ENCODE results near the gene GRIK4.

Gene GRIK4

GRCh38 chr11:120789391-120789790, 277.8 kb downstream of the GRIK4 start:
- DNase-seq = no peak

GRCh38 chr11:120792306-120792705, 280.8 kb downstream of the GRIK4 start:
- DNase-seq = no peak

GRCh38 chr11:120793150-120793549, 281.6 kb downstream of the GRIK4 start:
- no peak for DNase-seq

- DNase-seq = no peak
Measured at GRCh38 chr11:120793806-120794479, 282.4 kb downstream of the GRIK4 start.

- no peak for DNase-seq
Measured at GRCh38 chr11:120794748-120795147, 283.2 kb downstream of the GRIK4 start.

GRCh38 chr11:120795185-120795584, 283.6 kb downstream of the GRIK4 start:
- no peak for DNase-seq

GRCh38 chr11:120797143-120797542, 285.6 kb downstream of the GRIK4 start:
- DNase-seq = no peak

GRCh38 chr11:120798854-120799253, 287.3 kb downstream of the GRIK4 start:
- no peak for DNase-seq

- DNase-seq = no peak
Measured at GRCh38 chr11:120800206-120800605, 288.7 kb downstream of the GRIK4 start.

- peak; percentile 46 for DNase-seq
Measured at GRCh38 chr11:120801801-120802689, 290.5 kb downstream of the GRIK4 start.

GRCh38 chr11:120805960-120806555, 294.5 kb downstream of the GRIK4 start:
- no peak for DNase-seq

GRCh38 chr11:120807414-120808150, 296.0 kb downstream of the GRIK4 start:
- no peak for DNase-seq

GRCh38 chr11:120808616-120809050, 297.1 kb downstream of the GRIK4 start:
- no peak for DNase-seq

GRCh38 chr11:120810251-120810650, 298.7 kb downstream of the GRIK4 start:
- no peak for DNase-seq

GRCh38 chr11:120811199-120811598, 299.7 kb downstream of the GRIK4 start:
- DNase-seq = no peak

GRCh38 chr11:120811731-120812130, 300.2 kb downstream of the GRIK4 start:
- DNase-seq = no peak

- peak; percentile 55 for DNase-seq
Measured at GRCh38 chr11:120814531-120815318, 303.2 kb downstream of the GRIK4 start.

- no peak for DNase-seq
Measured at GRCh38 chr11:120815319-120816100, 304.0 kb downstream of the GRIK4 start.

GRCh38 chr11:120816176-120816575, 304.6 kb downstream of the GRIK4 start:
- DNase-seq = no peak

- DNase-seq = no peak
Measured at GRCh38 chr11:120816711-120817110, 305.2 kb downstream of the GRIK4 start.

- DNase-seq = no peak
Measured at GRCh38 chr11:120817158-120817557, 305.6 kb downstream of the GRIK4 start.
